HG03103 (cell line): ENCODE results near the gene SLC4A1.

Experiments
- ATAC-seq: cut with Tn5 transposase; IDR thresholded peaks from one replicate; pipeline ENCODE4 v1.9.1; 2021; ENCODE audit warnings: low read depth; ENCODE audit not compliant: unreplicated experiment

SLC4A1 gene

GRCh38 chr17:44209786-44210341 lies 58.1 kb downstream of the SLC4A1 start:
- no peak for ATAC-seq

- ATAC-seq: no peak
Observed at GRCh38 chr17:44207743-44208142, 60.2 kb downstream of the SLC4A1 start.

GRCh38 chr17:44207319-44207718 lies 60.6 kb downstream of the SLC4A1 start:
- no peak for ATAC-seq

- ATAC-seq: no peak
Observed at GRCh38 chr17:44206825-44207155, 61.1 kb downstream of the SLC4A1 start.

GRCh38 chr17:44205962-44206824 lies 61.7 kb downstream of the SLC4A1 start:
- no peak for ATAC-seq

GRCh38 chr17:44204441-44204882 lies 63.5 kb downstream of the SLC4A1 start:
- no peak for ATAC-seq

- no peak for ATAC-seq
Observed at GRCh38 chr17:44203731-44204440, 64.0 kb downstream of the SLC4A1 start.

GRCh38 chr17:44202756-44203155 lies 65.2 kb downstream of the SLC4A1 start:
- ATAC-seq: no peak

- no peak for ATAC-seq
Observed at GRCh38 chr17:44200478-44201155, 67.3 kb downstream of the SLC4A1 start.

- peak; percentile 65 for ATAC-seq
Observed at GRCh38 chr17:44199553-44200477, 68.1 kb downstream of the SLC4A1 start, which contains the start of gene ATXN7L3. Gene ATXN7L3, minus strand, starts transcription at chr17:44199884. Its CDS starts 1,814 bp downstream, at chr17:44198070.

- peak; percentile 12 for ATAC-seq
Observed at GRCh38 chr17:44198721-44199552, 69.0 kb downstream of the SLC4A1 start.
